Hepatic stellate cell (primary cell): Measurements from ENCODE around the gene SMARCC1.
"Not testable (repeated sequence)": the region's sequence is repeated elsewhere in the genome, so short reads cannot be mapped to it uniquely, and the experiment has no call there.

Source experiments
- DNase-seq: peaks from one replicate; pipeline ENCODE4 v3.0.0; 2011; ENCODE audit warnings: low spot score

Gene SMARCC1

DNA sequence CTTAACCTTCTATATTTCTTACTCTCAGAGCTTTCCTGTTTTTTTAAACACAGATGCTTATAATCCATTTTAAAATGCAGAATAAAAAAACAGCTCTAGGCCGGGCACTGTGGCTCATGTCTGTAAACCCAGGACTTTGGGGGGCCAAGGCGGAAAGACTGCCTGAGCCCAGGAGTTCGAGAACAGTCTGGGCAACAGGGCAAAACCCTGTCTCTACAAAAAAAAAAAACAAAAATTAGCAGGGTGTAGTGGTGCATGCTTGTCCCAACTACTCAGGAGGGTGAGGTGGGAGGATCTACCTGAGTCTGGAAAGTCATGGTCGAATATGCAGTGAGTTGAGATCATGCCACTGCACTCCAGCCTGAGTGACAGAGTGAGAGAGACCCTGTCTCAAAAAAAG is 15.5 kb downstream of the SMARCC1 start:
- no peak for DNase-seq

DNA sequence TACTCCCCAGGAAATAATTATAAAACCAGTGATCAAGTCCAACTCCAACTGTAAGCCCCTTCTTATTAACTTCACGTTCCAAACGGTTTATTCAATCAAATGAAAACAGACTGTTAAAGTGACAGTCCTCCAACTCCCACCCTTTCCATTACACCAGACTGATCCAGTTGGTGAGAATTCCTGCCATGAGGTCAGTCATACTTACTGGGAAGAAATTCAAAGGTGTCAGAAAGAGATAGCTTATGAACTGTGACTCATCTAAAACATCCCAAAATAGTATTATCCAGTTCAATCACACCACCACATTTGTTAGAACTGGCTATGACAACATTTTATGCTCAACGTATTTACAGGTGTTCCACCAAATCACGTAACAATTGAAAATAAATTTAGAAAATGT is 19.5 kb downstream of the SMARCC1 start:
- no peak for DNase-seq

GRCh38 chr3:47761046-47761445 is 20.6 kb downstream of the SMARCC1 start:
- DNase-seq: no peak

DNA sequence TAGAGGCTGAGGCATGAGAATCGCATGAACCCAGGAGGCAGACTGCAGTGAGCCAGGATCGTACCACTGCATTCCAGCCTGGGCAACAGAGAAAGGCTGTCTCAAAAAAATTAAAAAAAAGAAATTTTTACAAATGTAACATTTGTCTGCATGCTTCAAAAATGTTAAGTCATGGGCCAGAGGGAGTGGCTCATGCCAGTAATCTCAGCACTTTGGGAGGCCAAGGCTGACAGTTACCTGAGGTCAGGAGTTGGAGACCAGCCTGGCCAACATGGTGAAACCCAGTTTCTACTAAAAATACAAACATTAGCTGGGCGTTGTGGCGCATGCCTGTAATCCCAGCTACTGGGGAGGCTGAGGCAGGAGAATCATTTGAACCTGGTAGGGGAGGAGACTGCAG is 21.5 kb downstream of the SMARCC1 start:
- DNase-seq: not testable (repeated sequence)

DNA sequence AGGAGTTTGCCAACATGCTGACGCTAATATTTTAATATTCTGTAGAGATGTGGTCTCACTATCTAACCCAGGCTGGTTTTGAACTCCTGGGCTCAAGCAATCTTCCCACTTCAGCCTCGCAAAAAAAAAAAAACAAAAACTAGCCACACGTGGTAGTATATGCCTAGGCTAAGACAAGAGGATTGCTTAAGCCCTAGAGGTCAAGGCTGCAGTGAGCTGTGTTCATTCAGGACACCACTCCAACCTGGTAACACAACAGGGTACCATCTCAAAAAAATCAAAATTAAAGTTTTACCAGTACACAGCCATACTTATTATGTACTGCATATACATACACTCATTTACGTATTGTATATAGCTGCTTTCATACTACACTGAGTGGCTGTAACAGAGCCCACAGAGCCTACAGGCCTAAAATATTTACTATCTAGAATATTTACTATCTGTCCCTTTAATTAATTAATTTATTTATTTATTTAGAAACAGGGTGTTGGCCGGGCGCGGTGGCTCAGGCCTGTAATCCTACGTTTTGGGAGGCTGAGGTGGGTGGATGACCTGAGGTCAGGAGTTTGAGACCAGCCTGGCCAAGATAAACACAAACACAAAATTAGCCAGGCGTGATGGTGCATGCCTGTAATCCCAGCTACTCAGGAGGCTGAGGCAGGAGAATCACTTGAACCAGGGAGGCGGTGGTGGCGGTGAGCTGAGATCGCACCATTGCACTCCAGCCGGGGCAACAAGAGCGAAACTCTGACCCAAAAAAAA is 23.2 kb downstream of the SMARCC1 start:
- DNase-seq: no peak

GRCh38 chr3:47752716-47753115 is 29.0 kb downstream of the SMARCC1 start:
- DNase-seq: no peak

- not testable (repeated sequence) for DNase-seq
Observed at GRCh38 chr3:47750811-47751354, 30.8 kb downstream of the SMARCC1 start.

GRCh38 chr3:47747558-47747957 is 34.1 kb downstream of the SMARCC1 start:
- DNase-seq: no peak

DNA sequence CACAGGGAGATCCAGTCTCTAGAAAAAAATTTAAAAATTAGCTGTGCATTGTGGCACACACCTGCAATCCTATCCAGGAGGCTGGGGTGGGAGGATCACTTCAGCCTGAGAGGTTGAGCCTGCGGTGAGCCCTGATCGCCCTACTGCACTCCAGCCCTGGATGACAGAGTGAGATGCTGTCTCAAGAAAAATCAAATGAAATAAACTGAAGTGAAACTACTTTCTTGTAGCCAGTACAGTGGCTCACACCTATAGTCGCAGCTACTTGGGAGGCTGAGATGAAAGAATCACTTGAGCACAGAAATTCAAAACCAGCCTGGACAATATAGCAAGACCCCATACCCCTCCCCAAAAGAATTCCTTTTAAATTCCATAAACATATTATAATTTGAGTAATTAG is 35.4 kb downstream of the SMARCC1 start:
- DNase-seq: no peak

DNA sequence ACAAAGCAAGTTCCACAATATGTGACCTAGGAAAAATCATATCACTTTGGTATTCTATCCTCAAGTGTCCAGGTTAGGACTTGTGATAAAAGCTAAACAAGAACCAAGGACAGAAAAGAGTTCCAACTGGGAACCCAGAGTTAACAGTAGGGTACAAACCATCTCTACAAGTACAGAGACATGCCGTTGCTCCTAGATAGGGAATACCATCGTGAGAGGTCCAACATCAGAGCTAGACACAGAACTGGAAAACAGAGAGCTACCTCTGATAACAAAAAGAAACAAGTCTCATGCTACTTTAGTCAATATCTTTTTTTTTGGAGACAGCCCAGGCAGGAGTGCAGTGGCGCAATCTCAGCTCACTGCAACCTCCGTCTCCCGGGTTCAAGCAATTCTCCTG is 37.8 kb downstream of the SMARCC1 start:
- DNase-seq: no peak

DNA sequence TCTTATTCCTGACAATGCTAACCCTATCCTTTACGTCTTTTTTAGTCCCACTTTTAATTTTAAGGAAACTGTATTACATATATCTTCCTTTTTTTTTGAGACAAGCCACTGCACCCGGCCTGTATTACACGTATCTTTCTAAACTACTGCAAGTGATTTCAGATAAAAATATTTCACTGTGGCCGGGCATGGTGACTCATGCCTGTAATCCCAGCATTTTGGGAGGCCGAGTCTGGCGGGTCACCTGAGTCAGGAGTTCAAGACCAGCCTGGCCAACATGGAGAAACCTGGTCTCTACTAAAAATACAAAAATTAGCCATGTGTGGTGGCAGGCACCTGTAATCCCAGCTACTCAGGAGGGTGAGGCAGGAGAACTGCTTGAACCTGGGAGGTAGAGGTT is 38.3 kb downstream of the SMARCC1 start:
- not testable (repeated sequence) for DNase-seq

GRCh38 chr3:47741925-47742324 is 39.8 kb downstream of the SMARCC1 start:
- no peak for DNase-seq

DNA sequence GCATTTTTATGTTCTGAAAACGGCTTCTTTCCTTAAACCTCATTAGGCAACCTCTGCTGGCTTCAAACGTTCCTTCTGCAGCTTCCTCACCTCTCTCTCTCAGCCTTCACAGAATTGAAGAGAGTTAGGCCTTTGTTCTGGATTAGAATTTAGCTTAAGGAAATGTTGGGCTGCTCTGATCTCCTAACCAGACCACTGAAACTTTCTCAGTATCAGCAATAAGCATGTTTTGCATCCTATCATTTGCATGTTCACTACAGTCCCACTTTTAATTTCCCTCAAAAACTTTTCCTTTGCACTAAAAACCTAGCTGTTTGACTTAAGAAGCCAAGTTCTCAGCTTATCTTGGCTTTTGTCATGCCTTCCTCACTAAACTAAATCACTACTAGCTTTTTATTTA is 49.5 kb downstream of the SMARCC1 start:
- DNase-seq: no peak

- DNase-seq: no peak
Observed at GRCh38 chr3:47731061-47731460, 50.6 kb downstream of the SMARCC1 start.

- no peak for DNase-seq
Observed at GRCh38 chr3:47722859-47723258, 58.8 kb downstream of the SMARCC1 start.

GRCh38 chr3:47717448-47717847 is 64.2 kb downstream of the SMARCC1 start:
- not testable (repeated sequence) for DNase-seq

DNA sequence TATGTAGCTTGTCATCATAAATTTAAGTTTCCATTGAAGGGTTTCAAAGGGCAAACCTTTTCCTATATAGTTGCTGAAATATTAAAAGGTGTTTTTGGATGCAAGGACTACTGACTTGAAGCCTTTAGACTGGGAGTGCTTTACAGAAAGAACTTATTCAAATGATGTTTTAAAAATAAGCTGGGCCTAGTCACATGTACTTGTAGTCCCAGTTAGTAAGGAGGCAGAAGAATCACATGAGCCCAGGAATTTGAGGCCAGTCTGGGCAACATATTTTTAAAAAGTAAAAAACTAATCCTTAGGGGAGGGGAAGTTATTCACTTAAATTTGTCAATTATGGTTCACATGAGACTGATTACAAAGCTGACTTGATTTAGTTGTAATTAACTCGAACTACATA is 65.0 kb downstream of the SMARCC1 start:
- no peak for DNase-seq

- DNase-seq: peak; percentile 17
Observed at GRCh38 chr3:47715928-47716327, 65.8 kb downstream of the SMARCC1 start.

- DNase-seq: no peak
Observed at GRCh38 chr3:47714606-47715005, 67.1 kb downstream of the SMARCC1 start.

DNA sequence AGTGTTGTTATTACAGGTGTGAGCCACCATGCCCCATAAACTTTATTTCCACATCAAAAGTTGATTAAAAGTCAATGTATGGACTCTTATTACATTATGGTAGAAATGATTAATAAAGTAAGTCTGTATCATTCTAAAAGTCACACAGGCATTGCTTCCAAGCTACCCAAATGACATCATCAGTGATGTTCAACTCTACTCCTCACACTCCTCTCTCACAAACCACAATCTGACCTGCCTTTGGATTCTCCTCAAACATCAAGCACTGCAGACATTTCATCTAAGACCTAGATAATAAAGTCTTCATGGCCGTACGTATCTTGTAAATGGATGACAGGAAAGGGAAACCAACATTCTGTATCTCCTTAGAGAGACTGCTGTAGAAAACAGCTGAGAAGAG is 68.0 kb downstream of the SMARCC1 start:
- DNase-seq: no peak

- DNase-seq: no peak
Observed at GRCh38 chr3:47712398-47712797, 69.3 kb downstream of the SMARCC1 start.

DNA sequence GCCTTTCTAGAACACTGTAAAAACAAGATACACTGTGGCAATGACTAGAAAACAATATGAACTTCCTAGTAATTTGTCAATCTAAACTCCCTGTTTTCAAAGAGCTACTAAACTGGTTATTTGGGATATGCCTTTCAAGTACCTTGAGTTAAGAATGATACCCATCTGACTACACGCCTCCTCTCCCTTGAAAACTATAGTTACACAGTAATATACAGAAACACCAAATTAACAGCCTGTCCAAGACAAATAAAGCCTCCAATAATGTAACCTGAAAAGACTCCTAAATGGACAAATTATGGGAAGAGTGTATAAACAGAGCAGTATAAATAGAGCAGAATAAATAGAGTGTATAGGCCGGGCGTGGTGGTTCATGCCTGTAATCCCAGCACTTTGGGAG is 70.1 kb downstream of the SMARCC1 start:
- no peak for DNase-seq

GRCh38 chr3:47705391-47705790 is 76.3 kb downstream of the SMARCC1 start:
- no peak for DNase-seq

GRCh38 chr3:47704237-47704612 is 77.5 kb downstream of the SMARCC1 start:
- DNase-seq: no peak
